ENCODE data around the gene IFI44L.

GRCh38 chr1:78668427-78668826 lies 48.2 kb downstream of the IFI44L start:
- TF ChIP-seq JUND (IDR thresholded peaks at IDR 0.05) = no peak
- TF ChIP-seq CTCF (IDR thresholded peaks at IDR 0.05 in 2 of 3, conservative IDR thresholded peaks at IDR 0.05 in 1 of 3; ENCODE audit: borderline replicate concordance in 1 of 3, insufficient read depth in 1 of 3, low read depth in 2 of 3, low read length in 2 of 3) = no peak
- no peak for TF ChIP-seq POLR2AphosphoS5 (IDR thresholded peaks at IDR 0.05; ENCODE audit: low read depth, low read length)
- no peak for TF ChIP-seq EZH2phosphoT487 (IDR thresholded peaks at IDR 0.05; ENCODE audit: borderline replicate concordance)
- no peak for TF ChIP-seq POLR2A (IDR thresholded peaks at IDR 0.05; ENCODE audit: borderline replicate concordance, extremely low read depth, insufficient read depth, insufficient read length)
- no peak for TF ChIP-seq MAX (IDR thresholded peaks at IDR 0.05)
- no peak for TF ChIP-seq EGR1 (IDR thresholded peaks at IDR 0.05; ENCODE audit: low read depth)
- no peak for TF ChIP-seq REST (IDR thresholded peaks at IDR 0.05; ENCODE audit: low read depth)
- no peak for TF ChIP-seq RAD21 (IDR thresholded peaks at IDR 0.05; ENCODE audit: low read depth)
- no peak for TF ChIP-seq ZFX (IDR thresholded peaks at IDR 0.05)

Data from HCT116 (cell line).